ENCODE measurements around the gene INTU.

Gene INTU

DNA sequence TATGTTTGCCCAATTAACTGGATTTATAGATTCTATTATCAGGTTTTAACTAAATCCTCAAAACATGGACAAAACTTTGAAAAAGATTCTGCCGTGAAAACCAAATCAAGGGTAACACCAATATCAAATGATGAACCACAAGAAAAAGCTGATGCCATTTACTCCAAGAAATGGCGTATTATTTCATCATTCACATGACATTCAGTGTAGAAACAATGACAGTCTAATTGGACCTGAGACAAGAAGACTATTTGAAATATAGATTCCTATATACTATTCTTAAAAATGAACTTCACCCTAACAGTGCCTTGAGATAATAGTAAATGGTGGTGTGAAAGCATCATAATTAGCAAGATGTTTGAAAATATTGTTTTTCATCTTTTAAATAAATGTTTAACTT lies 102.2 kb downstream of the INTU start:
- H3K4me3 ChIP-seq (ENCODE audit: low read depth, low read length), result no peak overlapping the region
- no peak for DNase-seq (ENCODE audit: low read depth)
- TF ChIP-seq, protein P1, sequence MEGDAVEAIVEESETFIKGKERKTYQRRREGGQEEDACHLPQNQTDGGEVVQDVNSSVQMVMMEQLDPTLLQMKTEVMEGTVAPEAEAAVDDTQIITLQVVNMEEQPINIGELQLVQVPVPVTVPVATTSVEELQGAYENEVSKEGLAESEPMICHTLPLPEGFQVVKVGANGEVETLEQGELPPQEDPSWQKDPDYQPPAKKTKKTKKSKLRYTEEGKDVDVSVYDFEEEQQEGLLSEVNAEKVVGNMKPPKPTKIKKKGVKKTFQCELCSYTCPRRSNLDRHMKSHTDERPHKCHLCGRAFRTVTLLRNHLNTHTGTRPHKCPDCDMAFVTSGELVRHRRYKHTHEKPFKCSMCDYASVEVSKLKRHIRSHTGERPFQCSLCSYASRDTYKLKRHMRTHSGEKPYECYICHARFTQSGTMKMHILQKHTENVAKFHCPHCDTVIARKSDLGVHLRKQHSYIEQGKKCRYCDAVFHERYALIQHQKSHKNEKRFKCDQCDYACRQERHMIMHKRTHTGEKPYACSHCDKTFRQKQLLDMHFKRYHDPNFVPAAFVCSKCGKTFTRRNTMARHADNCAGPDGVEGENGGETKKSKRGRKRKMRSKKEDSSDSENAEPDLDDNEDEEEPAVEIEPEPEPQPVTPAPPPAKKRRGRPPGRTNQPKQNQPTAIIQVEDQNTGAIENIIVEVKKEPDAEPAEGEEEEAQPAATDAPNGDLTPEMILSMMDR (IDR thresholded peaks at IDR 0.05; ENCODE audit: low read depth, low read length, missing control alignments), result no peak

DNA sequence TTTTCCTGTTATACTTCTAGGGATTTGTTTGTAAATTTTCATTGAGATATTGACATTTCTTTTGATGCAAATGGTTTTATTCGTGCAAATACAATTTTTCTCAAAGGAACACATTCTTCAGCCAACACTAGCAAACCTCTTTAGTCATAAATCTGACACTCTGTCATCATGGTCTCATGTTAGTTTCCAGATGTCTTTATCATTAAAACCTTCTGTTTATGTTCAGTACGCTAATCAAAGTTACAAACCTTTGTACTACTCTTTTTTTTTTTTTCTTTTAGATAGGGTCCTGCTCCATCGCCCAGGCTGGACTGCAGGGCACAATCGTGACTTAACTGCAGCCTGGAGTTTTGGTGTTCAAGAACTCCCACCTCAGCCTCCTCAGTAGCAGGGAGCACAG lies 104.5 kb downstream of the INTU start:
- no peak overlapping the region for H3K4me3 ChIP-seq (ENCODE audit: low read depth, low read length)
- DNase-seq (ENCODE audit: low read depth), result no peak
- TF ChIP-seq, protein P1 (IDR thresholded peaks at IDR 0.05; ENCODE audit: low read depth, low read length, missing control alignments), result no peak

DNA sequence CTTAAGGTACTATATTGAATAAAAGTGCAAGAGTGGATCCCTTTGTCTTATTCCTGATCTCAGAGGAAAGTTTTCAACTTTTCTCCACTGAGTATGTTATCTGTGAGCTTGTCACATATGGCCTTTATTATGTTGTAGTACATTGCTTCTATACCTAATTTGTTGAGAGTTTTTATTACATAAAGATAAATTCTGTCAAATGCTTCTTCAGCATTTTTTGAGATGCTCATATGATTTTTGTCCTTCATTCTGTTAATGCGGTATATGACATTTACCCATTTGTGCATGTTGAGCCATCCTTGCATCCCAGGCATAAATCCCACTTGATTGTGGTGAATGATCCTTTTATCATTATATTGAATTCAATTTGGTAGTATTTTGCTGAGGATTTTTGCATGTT lies 108.5 kb downstream of the INTU start:
- no peak overlapping the region for H3K4me3 ChIP-seq (ENCODE audit: low read depth, low read length)
- no peak for DNase-seq (ENCODE audit: low read depth)
- TF ChIP-seq, protein P1 (IDR thresholded peaks at IDR 0.05; ENCODE audit: low read depth, low read length, missing control alignments), result no peak

DNA sequence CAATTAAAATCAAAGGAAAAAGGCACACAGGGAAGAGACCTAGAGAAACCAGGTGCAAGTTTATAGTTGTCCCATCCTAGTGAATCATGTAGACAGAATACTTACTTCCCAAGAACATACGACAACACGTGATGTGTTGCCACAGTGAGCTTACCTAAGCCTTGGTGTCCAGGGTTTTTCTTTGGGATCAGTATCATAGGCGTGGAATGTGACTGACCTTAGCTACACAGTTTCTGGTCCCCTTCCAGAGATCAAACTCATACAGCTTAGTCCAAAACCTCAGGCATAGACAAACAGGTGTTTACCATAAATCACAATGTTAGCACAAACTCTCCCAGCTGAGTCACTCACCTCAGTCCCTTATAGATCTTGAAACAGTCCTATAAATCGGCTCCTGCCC lies 115.1 kb downstream of the INTU start:
- H3K4me3 ChIP-seq (ENCODE audit: low read depth, low read length), result no peak overlapping the region
- DNase-seq (ENCODE audit: low read depth), result no peak
- TF ChIP-seq, protein P1 (IDR thresholded peaks at IDR 0.05; ENCODE audit: low read depth, low read length, missing control alignments), result no peak

DNA sequence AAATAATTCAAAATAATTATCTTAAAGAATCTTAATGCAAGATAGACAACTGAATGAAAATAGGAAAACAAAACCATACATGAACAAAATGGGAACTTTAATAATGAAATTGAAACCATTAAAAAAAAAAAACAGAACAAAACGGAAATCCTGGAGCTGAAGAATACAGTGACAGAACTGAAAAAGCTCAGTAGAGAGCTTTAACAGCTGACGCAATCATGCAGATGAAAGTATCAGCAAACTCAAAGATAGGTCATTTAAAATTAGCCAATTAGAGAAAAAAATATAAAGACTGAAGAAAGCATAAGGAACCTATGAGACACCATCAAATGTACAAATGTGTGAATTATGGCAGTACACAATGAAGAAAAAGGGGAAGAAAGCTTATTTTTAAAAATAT lies 116.2 kb downstream of the INTU start:
- no peak overlapping the region for H3K4me3 ChIP-seq (ENCODE audit: low read depth, low read length)
- DNase-seq (ENCODE audit: low read depth), result no peak
- TF ChIP-seq, protein P1 (IDR thresholded peaks at IDR 0.05; ENCODE audit: low read depth, low read length, missing control alignments), result no peak

DNA sequence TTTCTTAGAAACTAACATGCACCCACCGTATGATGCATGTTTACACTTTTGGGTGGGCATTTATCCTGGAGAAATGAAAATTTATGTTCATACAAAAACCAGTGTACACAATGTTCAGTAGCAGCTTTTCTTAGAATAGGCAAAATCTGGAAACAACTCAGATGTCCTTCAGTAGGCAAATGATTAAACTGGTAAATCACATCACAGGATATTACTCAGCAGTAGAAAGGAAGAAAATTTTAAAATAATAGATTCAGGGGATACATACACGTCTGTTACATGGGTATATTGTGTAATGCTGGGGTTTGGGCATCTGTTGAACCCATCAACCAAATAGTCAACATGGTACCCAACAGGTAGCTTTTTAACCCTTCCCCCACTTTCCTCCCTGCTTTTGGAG lies 124.1 kb downstream of the INTU start:
- DNase-seq (ENCODE audit: low read depth), result no peak
- TF ChIP-seq, protein P1 (IDR thresholded peaks at IDR 0.05; ENCODE audit: low read depth, low read length, missing control alignments), result no peak
- no peak overlapping the region for H3K4me3 ChIP-seq (ENCODE audit: low read depth, low read length)

DNA sequence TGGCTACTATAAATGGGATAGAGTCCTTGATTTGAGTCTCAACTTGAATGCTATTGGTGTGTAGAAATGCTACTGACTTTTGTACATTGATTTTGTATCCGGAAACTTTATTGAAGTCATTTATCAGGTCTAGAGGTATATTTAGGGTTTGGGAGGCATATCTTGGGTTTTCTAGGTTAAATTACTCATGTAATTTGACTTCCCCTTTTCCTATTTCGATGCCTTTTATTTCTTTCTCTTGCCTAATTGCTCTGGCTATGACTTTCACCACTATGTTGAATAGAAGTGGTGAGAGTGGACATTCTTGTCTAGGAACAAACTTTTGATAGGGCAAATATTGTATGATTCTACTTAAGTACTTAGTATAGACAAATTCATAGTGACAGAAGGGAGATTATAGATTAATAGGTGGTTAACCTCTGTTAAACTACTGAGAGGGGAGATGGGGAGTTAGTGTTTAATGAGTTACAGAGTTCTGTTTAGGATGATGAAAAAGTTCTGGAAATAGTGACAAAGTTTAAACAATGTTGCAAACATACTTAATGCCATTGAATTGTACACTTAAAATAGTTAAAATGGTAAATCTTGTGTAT lies 126.6 kb downstream of the INTU start:
- TF ChIP-seq, protein P1 (IDR thresholded peaks at IDR 0.05; ENCODE audit: low read depth, low read length, missing control alignments), result no peak
- no peak overlapping the region for H3K4me3 ChIP-seq (ENCODE audit: low read depth, low read length)
- no peak for DNase-seq (ENCODE audit: low read depth)
